Aorta (tissue), 5 donors: ENCODE results near the gene PRKAG2. TPM values are rescaled to one million over a fixed set of nuclear protein-coding genes. Genes with fewer than 3 reads are reported as not detected.

Experiments
- ATAC-seq: fragments of 200-7000 bp; cut with Tn5 transposase; one replicate; pipeline ENCODE4 v1.9.1; 2022; ENCODE audit warnings: moderate library complexity; ENCODE audit not compliant: low FRiP score
- DNase-seq, 2 donors: peaks; one replicate each; pipeline ENCODE4 v3.0.0-alpha.2; 2020
- H3K27ac ChIP-seq, 2 donors: one replicate each; pipeline ENCODE4 v1.5.1; 2013; ENCODE audit warnings: low read length in 2 of 2, mild to moderate bottlenecking in 2 of 2, moderate library complexity in 2 of 2, control low read depth in 1 of 2, inconsistent platforms in 1 of 2, low read depth in 1 of 2
- H3K27me3 ChIP-seq, 2 donors: one replicate each; pipeline ENCODE4 v1.6.1; 2013; ENCODE audit warnings: control low read depth in 1 of 2, low read length in 1 of 2, mild to moderate bottlenecking in 1 of 2, moderate library complexity in 1 of 2; ENCODE audit not compliant: insufficient read depth in 2 of 2, control insufficient read depth in 1 of 2
- H3K36me3 ChIP-seq, 2 donors: one replicate each; pipeline ENCODE4 v1.6.1; 2013; ENCODE audit warnings: control low read depth in 1 of 2, low read length in 1 of 2, mild to moderate bottlenecking in 1 of 2; ENCODE audit not compliant: insufficient read depth in 2 of 2, control insufficient read depth in 1 of 2
- H3K4me1 ChIP-seq, 2 donors: one replicate each; pipeline ENCODE4 v1.6.1; 2013; ENCODE audit warnings: low read length in 2 of 2, control low read depth in 1 of 2, mild to moderate bottlenecking in 1 of 2, moderate library complexity in 1 of 2; ENCODE audit not compliant: insufficient read depth in 2 of 2, control insufficient read depth in 1 of 2
- H3K4me3 ChIP-seq, 2 donors: one replicate each; pipeline ENCODE4 v1.5.1; 2013; ENCODE audit warnings: low read length in 2 of 2, control low read depth in 1 of 2, mild to moderate bottlenecking in 1 of 2
- H3K9me3 ChIP-seq: one replicate; pipeline ENCODE4 v1.6.1; 2013; ENCODE audit warnings: mild to moderate bottlenecking, low read length; ENCODE audit not compliant: control insufficient read depth
- WGBS, 2 donors: extraction: QIAGEN DNeasy Blood & Tissue Kit; methylation state at CpG; one replicate each; pipeline ENCODE4 v1.1.7; 2013; 5-methylcytosine and 5-hydroxymethylcytosine counted together
- intact Hi-C, 2 donors: fragments of 100-400 bp; cut with DNase I; formaldehyde crosslinking; loops; one replicate each; pipeline versions ENCODE4 v1.14.2 to v1.15.0; 2022
- polyA plus RNA-seq, 2 donors: library from polyadenylated mRNA; stranded (reverse); fragments of 200-250 nt; gene quantifications; one replicate each; pipeline ENCODE4 v1.2.3, GENCODE V29; 2013
- total RNA-seq, 2 donors: library from RNA; stranded (reverse); fragmentation: NEBNext Ultra II Directional; extraction: Animal tissue kit (Norgen Biotek cat#: 25700); gene quantifications; one replicate each; pipeline ENCODE4 v1.2.1, GENCODE V29; 2021
- donor health status: healthy with polysubstance abuse.
- donor health status: Bipolar disorder and iron deficiency.
- donor health status: DM: no; HTN: no; CAD: no.
- donor health status: DM: no; HTN: no; CAD: no.
- donor health status: DM: yes; HTN: yes; CAD: no.

The PRKAG2 gene
- total and polyA plus RNA-seq, 4 donors, result 34.0 to 69.9 (median 52.6) TPM

DNA sequence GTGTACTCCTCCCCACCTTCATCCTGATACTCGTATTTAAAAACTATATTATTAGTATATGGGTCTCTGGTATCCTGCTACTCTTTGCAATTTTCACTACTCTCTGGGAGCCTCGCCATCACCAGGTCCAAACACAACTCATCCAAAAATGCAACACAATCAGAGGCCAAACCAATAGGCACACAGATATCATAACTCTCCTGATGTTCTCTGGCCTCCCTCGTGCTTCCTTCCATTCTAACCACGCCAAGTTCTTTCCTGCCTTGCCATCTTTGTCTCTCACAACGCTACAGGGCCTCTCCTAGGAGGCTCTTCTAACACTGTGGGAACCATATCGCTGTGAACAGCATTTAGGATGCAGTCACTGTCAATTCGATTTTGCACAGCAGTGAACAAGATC is 364.6 kb downstream of the PRKAG2 start:
- Histone ChIP-seq H3K4me3 (no peak overlapping the region), H3K36me3 (no peaks in the 10 kb centered on the region), H3K27ac (peak overlapping the region in 1 of 2 donors; percentile 43), H3K27me3 (no peaks in the 10 kb centered on the region), H3K4me1 (peaks cover 5 to 14% of the 10 kb centered on the region in 2 donors), H3K9me3 (no peaks in the 10 kb centered on the region)
- intact Hi-C loops, result loop anchor here in 1 of 2 donors (10.0 kb wide), 1 partner anchor 48 kb away; no protein-coding TSS in a partner anchor
- DNase-seq (no peak), ATAC-seq (no peak)
- WGBS, 2 donors, result 56 to 67% methylated on average over 7 of the region's 7 CpGs

DNA sequence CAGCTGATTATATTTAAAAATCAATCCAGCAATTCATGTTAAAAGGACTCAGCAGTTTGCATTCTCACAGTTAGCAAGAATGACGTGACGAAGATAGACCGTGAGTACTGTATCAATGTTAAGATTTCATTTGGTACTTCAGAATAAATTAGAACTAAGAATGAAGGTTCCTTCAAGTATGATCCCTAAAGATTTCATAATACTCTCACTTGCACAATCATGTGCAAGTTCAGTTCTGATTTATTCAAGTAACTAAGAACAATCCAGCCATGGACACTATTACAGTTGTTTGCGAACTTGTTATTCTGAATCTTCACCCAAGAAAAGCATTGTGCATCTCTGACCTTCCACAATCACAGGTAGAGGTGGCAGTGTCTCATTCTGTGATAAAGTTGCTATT is 365.0 kb downstream of the PRKAG2 start:
- 89 to 92% methylated on average over 4 of the region's 4 CpGs for WGBS, 2 donors

GRCh38 chr7:151511270-151511669 is 365.6 kb downstream of the PRKAG2 start:
- no peak for DNase-seq
- Histone ChIP-seq H3K9me3 (no peaks in the 10 kb centered on the region), H3K4me3 (no peak overlapping the region), H3K27me3 (no peaks in the 10 kb centered on the region), H3K27ac (no peak overlapping the region), H3K4me1 (peaks cover 2 to 14% of the 10 kb centered on the region in 2 donors), H3K36me3 (no peaks in the 10 kb centered on the region)
- ATAC-seq, result no peak
- intact Hi-C loops, result loop anchor here in 1 of 2 donors (10.0 kb wide), 1 partner anchor 46 kb away; no protein-coding TSS in a partner anchor
- 88 to 91% methylated on average over 4 of the region's 4 CpGs for WGBS, 2 donors

More for the DNA sequence above, 365.0 kb downstream of the PRKAG2 start:
- no peak overlapping the region for H3K4me3 ChIP-seq
- DNase-seq (no peak), ATAC-seq (no peak)
- H3K4me1 ChIP-seq, result peaks cover 5 to 14% of the 10 kb centered on the region in 2 donors
- H3K9me3 ChIP-seq, result no peaks in the 10 kb centered on the region
- no peaks in the 10 kb centered on the region for H3K36me3 ChIP-seq
- intact Hi-C loops, result loop anchor here in 1 of 2 donors (10.0 kb wide), 1 partner anchor 47 kb away; no protein-coding TSS in a partner anchor
- no peaks in the 10 kb centered on the region for H3K27me3 ChIP-seq
- no peak overlapping the region for H3K27ac ChIP-seq

DNA sequence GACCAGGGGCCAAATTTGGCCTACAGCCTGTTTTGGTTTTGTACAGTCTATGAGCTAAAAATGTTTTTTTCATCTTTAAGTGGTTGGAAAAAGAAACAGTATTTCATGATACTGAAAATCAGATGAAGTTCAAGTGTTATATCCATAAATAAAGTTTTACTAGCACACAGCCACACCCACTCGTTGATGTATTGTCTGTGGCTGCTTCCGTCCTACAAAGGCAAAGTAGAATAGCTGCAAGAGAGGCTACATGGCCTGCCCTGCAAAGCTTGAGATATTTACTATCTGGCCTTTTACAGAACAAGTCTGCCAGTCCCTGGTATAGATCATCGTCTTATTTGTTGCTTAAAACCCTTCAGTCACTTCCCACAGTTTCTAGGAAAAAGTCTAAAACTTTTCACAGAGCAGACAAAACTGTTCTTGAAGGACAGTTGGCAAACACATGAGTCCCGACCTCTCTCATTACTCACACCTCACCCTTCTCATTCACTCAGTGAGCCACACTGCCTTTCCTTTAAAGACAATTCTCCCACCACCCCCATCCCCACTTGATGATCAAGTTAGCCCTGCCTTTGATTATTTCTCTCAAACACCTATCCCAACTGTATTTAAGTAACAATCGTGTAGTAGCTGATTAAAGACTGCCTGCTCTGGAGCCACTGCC is 367.1 kb downstream of the PRKAG2 start:
- H3K4me1 ChIP-seq, result peaks cover 2 to 14% of the 10 kb centered on the region in 2 donors
- no peaks in the 10 kb centered on the region for H3K36me3 ChIP-seq
- WGBS, 2 donors, result 28 to 33% methylated on average over 5 of the region's 5 CpGs
- no peaks in the 10 kb centered on the region for H3K9me3 ChIP-seq
- peak overlapping the region in 1 of 2 donors; percentile 33 for H3K27ac ChIP-seq
- no peak for ATAC-seq
- no peak overlapping the region for H3K4me3 ChIP-seq
- no peak for DNase-seq
- intact Hi-C loops, result loop anchor here in 1 of 2 donors (10.0 kb wide), 1 partner anchor 45 kb away; no protein-coding TSS in a partner anchor
- H3K27me3 ChIP-seq, result no peaks in the 10 kb centered on the region

DNA sequence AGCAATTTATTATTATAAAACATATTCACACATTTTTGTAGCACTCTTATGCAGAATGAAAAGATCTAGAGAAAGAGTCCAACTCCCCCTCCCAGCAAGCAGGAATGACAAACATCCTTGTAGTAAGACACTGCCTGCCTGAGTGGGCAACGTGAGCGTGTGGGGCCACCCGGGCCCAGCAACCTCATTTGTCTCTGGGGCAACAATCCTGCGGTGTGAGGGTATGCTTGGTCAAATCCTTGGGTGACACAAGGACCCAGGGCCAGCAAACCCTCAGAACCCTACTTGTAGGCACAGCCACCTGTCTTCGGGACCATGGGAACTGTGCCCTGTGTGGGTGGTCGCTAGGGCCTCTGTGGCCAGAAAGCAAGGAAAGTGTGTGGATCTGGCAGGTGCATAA is 367.9 kb downstream of the PRKAG2 start:
- Histone ChIP-seq H3K27me3 (no peaks in the 10 kb centered on the region), H3K9me3 (no peaks in the 10 kb centered on the region), H3K27ac (no peak overlapping the region), H3K36me3 (no peaks in the 10 kb centered on the region), H3K4me3 (no peak overlapping the region), H3K4me1 (peaks cover 4 to 14% of the 10 kb centered on the region in 2 donors)
- DNase-seq (no peak), ATAC-seq (peak; percentile 25)
- 35 to 39% methylated on average over 6 of the region's 6 CpGs for WGBS, 2 donors
- intact Hi-C loops, result no loop called here

DNA sequence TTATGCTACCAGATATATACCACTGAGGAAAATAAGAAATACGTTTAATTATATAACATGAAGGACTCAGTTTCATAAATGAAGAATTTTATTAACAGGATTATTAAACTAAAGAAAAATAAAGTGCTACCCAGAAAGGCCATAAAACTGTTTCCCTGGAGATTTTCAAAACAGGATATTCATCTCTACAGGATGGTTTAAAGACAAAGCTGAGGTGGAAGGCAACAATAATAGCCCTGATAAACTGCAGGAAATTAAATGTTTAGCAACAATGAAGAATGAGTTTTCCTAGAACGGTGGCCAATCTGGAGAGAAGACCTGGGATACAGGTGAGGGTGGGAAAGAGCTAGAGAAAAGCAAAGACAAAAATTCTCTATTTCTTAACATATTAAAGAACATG is 369.1 kb downstream of the PRKAG2 start:
- H3K9me3 ChIP-seq, result no peaks in the 10 kb centered on the region
- H3K36me3 ChIP-seq, result no peaks in the 10 kb centered on the region
- DNase-seq, result no peak
- H3K4me3 ChIP-seq, result no peak overlapping the region
- intact Hi-C loops, result no loop called here
- no peaks in the 10 kb centered on the region for H3K27me3 ChIP-seq
- no peak for ATAC-seq
- H3K4me1 ChIP-seq, result peaks cover 4 to 14% of the 10 kb centered on the region in 2 donors
- H3K27ac ChIP-seq, result no peak overlapping the region
- WGBS, 2 donors, result 59 to 61% methylated on average over 2 of the region's 2 CpGs

- no peaks in the 10 kb centered on the region for H3K27me3 ChIP-seq
- no peaks in the 10 kb centered on the region for H3K36me3 ChIP-seq
- peaks cover 2 to 13% of the 10 kb centered on the region in 2 donors for H3K4me1 ChIP-seq
- ATAC-seq, result no peak
- no peaks in the 10 kb centered on the region for H3K9me3 ChIP-seq
- H3K27ac ChIP-seq, result peak overlapping the region in 1 of 2 donors; percentile 25
- DNase-seq, result no peak
- H3K4me3 ChIP-seq, result no peak overlapping the region
- intact Hi-C loops, result no loop called here
- WGBS, 2 donors, result 27% methylated on average over 5 of the region's 5 CpGs
These were observed 370.0 kb downstream of the PRKAG2 start for GRCh38 chr7:151506901-151507382.
